Measurements from ENCODE around the gene SPATA2L.
A peak's percentile ranks its signal among the peaks of the same experiment; 100 is the strongest.

The SPATA2L gene, protein sequence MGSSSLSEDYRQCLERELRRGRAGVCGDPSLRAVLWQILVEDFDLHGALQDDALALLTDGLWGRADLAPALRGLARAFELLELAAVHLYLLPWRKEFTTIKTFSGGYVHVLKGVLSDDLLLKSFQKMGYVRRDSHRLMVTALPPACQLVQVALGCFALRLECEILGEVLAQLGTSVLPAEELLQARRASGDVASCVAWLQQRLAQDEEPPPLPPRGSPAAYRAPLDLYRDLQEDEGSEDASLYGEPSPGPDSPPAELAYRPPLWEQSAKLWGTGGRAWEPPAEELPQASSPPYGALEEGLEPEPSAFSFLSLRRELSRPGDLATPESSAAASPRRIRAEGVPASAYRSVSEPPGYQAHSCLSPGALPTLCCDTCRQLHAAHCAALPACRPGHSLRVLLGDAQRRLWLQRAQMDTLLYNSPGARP

DNA sequence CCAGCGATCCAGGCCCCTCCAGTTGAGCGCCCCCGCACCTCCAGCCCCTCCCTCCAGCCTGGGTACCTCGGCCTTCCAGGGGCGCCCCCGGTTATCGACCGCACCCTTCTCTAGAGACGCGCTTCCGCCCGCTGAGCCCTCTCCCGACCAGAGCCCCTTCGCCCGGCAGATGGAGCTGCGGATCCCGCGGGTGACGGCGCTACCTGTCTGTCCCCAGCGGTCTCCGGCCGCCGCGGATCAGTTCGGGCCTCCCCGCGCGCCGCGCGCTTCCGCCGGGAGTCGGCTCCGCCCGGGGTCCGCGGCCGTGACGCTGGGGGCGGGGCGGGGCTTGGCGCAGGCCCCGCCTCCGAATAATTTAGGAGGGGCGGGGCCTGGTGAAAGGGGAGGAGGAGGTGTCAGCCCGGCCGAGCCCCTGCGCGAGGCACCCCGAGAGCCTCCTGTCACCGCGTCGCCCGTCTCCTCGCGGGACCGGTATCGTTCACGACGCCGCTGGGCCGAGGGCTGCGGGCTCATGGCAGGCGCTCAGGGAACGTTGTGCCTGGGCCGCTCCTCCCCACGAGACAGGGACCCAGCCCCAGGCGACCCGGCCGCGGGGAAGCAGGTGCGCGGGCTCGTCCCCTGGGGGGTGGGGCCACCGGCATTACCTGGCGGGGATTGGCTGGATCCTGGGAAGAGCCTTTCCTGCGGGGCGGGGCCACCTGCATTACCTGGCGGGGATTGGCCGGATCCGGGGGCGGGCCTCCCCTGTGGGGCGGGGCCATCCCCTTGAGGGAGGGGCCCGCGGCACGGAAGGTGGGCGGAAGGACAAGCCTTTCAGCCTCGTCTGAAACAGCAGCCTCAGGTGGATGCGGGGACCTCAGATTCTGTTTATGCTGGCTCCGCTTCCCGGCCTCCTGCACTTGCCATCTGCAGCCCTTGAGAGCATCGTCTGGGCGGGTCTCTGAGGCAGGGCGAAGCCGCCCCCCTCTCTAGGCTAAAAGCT is at the start of gene SPATA2L:
SPATA2L (minus strand) TSS at position 281 of the 982 bp plus-strand sequence. CDS start 473 bp downstream, outside the sequence.
- peak; percentile 92 for DNase-seq (ENCODE audit: low read depth)

DNA sequence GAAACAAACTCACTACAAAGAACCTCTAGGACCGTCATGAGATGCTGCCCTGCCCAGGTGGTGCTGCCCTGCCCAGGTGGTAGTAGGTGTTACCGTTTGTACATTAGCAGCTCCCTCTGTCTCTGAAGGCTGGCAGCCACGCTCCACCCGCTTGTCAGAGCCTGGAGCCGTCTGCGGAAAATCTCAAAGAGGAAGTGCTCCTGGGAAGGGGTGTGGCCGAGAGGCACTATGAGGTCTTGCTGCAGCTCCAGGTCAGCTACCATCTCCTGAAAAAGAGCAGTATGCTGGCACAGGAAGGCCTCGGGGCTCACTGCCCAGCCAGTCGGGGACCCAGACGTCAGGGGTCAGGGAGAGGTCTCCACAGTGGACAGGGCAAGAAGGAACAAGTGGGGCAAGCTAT is 48.1 kb upstream of the SPATA2L start:
- no peak for DNase-seq (ENCODE audit: low read depth)

DNA sequence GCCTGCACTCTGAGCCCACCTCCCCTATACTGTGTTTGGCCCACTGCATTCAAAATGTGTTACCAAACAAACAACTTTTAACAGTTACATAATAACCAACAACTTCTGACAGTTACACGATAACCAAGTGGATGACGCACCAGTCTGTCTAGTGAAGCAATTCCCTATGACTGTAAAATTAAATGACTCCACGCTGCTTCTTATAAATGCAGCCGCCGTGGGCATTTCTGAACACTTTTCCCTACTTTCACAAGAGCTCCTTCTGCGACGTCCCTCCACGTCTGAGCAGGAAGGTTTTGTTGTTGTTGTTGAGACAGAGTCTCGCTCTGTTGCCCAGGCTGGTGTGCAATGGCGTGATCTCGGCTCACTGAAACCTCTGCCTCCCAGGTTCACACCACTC is 47.4 kb upstream of the SPATA2L start:
- DNase-seq (ENCODE audit: low read depth): no peak

DNA sequence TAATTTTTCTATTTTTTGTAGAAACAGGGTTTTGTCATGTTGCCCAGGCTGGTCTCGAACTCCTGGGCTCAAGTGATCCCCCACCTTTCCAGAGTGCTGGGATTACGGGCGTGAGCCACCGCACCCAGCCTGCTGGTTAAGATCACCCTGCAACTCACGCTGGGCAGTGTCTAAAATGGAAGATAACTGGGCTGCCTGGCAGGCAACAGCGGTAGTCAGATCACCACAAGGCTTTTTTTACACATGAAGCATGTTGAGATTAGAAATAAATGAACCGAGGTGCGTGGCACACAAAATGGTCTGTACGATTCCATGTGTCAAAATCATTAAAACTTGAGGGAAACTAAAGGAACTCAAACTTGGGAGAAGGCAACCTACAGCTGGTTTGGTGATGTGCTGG is 46.6 kb upstream of the SPATA2L start:
- DNase-seq (ENCODE audit: low read depth): no peak

DNA sequence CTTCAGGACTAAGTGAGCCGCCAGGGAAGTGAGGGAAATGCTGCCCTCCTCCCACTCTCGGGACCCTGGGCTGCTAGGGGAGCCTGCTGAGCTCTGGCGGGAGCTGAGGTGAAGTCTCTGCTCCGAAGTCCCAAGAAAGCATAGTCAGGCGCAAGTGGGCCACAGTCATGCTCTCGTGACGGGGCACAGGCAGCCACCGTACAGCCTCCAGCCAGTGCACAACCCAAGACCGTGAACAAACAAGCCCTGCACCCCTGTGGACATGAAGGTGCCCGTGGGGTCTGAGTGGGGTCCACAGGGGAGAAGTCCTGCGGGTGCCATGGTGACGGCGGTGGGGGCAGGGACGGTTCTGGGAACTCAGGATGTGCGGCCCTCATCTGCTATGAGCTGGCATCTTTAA is 44.5 kb upstream of the SPATA2L start:
- no peak for DNase-seq (ENCODE audit: low read depth)

DNA sequence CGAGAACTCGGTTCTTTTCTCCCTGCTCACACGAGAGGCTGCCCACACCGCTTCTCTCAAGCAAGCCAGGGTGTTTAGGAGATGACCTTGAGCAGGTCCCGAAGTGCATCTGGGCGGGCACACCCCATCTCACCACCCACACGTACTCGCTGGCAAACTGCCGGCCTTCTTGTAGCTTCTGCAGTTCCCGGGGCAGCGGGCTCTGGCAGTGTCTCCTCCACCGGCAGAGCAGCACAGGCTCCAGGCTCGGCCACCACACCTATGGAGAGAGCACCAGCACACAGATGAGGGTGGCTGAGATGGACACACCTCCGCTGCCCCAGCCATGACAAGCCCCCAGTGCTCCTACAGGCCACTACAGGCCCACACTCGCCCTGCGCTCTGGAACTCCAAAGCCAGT is 43.3 kb upstream of the SPATA2L start:
- DNase-seq (ENCODE audit: low read depth): no peak

DNA sequence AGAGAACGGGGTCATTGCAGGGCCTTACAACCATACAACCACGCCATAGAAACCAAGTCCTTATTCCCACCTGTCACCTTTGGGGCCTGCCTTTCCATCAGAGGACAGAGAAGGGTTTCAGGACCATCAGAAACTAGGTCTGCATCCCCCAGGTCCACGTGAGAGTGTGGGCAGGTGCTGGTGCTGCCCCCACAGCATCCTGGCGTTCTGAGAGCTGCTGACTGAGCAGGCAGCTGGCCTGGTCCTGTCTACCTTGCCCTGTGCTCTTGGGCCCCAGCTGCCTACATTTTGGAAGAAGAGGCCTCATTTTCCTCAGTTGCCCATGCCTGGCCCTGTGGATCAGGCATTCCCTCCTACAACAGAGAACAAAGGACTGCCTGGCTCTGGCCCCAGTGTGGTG is 41.4 kb upstream of the SPATA2L start:
- DNase-seq (ENCODE audit: low read depth): no peak

DNA sequence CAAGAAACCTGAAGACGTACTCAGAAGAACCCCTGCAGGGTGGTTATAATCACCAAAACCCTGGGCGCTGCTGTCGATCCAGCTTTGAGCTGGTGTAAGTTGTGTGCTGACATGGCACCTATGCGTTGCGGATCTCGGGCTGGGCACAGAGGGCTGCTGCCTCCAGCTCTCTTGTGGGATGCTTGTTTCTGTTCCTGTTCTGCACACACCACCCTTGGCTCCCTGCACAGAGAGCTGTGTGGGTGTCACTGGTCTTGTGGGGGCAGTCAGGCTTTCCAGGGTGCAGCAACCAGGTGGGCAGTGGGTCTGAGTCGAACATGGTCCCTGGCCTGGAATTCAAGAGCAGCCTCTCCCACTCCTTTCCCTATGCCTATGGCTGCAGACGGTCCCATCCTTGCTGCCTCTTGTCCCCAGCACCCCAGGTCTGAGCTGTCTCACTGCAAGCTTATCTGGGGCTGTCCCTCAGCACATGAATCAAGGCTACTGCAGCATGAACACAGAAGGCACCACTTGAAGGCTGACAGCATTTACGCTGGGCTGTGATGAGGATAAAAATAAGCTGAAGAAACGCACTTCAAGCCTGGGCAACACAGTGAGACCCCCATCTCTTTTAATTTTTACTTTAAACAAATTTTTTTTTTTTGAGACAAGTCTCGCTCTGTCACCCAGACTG is 40.0 kb upstream of the SPATA2L start:
- no peak for DNase-seq (ENCODE audit: low read depth)

DNA sequence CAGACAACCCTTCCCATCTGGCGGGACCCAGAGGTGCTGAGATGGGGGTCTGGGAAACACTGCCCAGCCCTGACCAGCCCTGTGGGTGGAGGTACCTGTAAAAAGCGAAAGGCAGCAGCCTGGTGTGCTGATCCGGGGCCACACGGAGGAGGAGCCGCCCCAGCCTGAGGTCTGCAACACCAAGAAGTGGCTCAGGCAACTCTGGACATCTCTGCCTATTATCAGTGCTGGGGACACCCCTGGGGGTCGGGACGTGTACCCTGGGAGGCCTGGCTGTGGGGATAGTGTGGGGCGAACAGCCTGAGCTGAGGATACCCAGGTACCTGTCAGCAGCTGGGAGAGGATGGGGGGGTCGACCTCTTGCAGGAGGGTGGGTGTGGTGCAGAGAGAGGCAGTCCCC is 37.9 kb upstream of the SPATA2L start:
- no peak for DNase-seq (ENCODE audit: low read depth)

DNA sequence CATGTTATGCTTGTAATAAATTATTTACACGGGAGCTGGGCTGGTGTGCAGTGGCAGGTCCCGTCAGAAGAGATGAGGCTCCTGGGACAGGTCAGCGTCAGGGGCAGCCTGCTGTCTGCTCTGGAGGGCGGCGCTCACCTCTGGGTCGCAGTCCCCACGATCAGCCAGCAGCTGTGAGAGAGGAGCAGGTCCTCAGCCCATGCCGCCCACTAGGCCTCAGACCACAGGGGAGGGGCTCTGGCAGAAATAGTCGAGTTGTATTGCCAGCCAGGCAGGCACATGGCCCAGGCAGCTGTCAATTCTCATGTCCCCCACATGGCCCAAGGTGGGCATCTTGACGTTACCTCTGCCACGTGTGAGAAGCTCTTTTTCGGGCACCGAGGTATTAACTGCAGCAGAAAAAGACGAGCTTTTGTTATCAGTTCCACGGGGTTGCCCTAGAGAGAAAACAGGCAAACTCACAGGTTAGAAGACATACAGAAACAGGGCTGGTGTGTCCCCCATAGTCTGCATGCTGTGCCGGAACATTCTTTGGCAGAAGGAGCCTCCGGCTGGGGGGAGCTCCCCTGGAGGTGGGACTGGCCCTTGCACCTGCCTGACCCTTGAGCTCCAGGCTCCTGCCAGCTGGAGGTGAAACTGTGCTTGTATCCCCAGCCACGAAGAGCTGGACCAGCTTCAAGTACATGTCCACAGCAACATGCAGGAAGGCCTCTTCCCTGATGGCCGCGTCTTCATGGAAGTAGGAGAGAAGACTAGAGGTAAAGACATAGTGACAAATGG is 37.2 kb upstream of the SPATA2L start:
- no peak for DNase-seq (ENCODE audit: low read depth)

DNA sequence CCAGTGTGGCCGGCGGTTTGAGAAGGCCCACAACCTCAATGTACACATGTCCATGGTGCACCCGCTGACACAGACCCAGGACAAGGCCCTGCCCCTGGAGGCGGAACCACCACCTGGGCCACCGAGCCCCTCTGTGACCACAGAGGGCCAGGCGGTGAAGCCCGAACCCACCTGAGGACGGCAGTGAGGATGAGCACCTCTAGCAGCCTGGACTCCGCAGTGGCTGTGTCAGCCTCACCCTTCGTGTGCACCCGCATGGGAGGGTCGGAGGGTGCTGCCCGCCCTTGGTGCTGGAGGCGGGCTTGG is 36.5 kb upstream of the SPATA2L start:
- DNase-seq (ENCODE audit: low read depth): no peak

DNA sequence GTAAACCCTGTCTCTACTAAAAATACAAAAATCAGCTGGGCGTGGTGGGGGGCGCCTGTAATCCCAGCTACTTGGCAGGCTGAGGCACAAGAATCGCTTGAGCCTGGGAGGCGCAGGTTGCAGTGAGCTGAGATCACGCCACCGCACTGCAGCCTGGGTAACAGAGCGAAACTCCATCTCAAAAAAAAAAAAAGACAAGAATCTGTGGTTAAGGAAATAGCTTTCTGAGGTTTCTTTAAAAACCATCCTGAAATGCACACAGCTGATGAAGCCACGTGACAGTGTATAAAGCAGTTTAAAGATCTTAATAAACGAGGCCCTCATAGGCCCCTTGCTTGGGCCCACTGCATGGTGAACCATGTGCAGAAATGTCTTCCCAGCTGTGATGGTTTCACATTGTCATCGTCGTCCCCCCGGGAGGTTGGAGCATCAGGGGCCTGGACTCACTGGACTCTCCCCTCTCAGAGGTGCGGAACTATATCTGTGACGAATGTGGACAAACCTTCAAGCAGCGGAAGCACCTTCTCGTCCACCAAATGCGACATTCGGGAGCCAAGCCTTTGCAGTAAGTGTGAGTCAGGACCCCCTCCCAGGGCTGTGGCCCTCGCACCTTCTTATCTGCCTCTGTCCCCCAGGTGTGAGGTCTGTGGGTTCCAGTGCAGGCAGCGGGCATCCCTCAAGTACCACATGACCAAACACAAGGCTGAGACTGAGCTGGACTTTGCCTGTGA is 36.0 kb upstream of the SPATA2L start:
- DNase-seq (ENCODE audit: low read depth): no peak

DNA sequence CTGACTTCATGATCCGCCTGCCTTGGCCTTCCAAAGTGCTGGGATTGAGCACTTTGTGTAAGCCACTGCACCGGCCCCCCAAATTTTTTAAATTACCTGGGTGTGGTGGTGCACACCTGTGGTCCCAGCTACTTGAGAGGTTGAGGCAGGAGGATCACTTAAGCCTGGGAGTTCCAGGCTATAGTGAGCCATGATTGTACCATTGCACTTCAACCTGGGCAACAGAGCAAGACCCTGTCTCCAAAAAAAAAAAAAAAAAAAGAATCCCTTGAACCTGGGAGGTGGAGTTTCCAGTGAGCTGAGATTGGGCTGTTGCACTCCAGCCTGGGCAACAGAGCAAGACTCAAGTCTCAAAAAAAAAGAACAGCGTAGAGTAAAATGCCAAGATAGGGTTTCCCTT is 35.0 kb upstream of the SPATA2L start:
- DNase-seq (ENCODE audit: low read depth): no peak

DNA sequence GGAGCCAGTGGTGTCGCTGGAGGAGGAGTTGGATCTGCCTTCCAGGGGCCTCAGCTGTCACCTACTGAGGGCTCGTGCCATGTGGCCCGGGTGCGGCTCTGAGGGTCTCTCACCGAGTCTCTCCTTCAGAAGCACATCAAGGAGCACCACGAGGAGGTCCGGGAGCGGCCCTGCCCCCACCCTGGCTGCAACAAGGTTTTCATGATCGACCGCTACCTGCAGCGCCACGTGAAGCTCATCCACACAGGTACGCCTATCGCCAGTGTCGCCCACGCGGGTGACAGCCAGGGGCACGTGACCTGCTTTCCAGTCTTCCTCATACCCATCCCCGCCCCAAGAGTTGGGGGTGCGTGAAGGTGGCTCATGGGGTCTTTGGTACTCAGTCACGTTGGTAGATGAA is 32.3 kb upstream of the SPATA2L start:
- no peak for DNase-seq (ENCODE audit: low read depth)

DNA sequence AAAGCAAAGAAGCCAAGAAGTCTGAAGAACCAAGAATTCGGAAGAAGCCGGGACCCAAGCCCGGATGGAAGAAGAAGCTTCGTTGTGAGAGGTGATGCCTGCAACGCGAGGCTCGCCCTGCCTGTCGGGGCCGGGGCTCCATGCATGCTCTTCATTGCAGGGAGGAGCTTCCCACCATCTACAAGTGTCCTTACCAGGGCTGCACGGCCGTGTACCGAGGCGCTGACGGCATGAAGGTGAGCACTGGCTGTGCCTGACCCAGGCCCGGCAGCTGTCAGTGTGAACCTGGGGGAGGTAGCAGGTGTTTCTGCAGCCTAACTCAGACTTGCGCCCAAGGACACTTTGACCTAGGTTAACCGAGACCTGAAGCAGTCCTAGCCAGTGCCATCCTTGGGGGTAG is 31.8 kb upstream of the SPATA2L start:
- no peak for DNase-seq (ENCODE audit: low read depth)

DNA sequence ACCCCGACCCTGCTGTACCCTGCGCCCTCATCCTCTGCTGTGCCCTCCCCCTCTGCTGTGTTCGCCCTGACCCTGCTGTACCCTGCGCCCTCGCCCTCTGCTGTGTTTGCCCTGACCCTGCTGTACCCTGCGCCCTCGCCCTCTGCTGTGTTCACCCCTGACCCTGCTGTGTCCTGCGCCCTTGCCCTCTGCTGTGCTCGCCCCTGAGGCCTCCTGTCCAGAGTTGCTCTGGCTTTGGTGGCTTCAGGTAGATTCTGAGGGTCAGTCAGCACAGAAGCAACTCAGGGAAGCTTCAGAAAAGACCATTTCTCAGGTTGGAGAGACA is 31.4 kb upstream of the SPATA2L start:
- no peak for DNase-seq (ENCODE audit: low read depth)

DNA sequence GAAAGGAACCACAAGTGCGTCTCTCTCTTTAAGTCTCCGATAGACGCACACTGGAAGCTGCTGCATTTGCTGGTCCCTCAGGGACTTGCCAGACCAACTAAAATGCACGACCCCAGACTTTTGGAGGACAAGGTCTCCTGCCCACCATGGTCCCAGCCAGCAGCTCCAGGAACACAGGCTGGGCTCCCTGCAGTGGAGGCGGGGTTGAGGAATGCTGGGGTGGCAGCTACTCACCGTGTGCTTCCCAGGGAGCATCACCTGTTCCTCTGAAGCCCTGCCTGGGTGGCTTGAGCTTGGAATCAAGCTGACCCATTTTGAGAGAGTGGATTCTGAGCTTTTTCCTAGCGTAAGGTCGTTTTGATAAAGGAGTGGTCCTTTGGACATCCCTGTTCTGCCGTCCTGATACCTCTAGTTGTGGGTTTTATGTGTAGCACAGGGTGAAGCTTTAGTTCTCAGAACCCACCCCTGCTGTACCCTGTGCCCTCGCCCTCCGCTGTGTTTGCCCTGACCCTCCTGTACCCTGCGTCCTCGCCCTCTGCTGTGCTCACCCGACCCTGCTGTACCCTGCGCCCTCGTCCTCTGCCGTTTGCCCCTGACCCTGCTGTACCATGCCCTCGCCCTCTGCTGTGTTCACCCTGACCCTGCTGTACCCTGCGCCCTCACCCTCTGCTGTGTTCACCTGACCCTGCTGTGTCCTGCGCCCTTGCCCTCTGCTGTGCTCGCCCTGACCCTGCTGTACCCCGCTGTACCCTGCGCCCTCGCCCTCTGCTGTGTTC is 30.8 kb upstream of the SPATA2L start:
- no peak for DNase-seq (ENCODE audit: low read depth)

DNA sequence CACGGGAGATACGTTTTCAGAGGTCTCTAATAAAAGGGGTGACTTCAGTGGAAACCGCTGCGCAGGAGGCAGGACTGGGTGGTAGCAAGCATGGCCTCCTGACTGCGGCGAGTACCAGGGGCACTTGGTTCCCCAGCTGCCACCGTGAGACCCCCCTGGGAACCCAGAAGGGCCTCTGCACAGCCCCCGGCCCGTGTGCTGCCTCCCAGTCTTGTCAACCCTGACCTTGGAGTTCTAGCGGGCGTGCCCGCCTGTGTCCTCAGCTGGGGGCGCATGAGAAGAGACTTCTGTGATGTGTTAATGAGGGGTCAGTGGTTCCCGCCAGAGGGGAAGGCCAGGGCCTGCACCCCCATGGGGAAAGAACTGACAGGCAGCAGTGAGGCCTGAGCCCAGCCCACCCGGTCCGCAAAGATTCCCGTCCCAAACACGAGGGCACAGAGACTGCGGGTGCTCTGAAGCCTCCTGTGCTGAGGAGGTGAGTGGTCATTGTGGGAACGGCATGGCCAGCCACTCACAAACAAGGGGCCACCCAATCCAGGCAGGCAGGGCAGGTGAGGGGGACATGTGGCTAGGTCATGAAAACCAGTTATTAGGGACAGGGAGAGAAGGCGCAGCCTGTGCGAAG is 29.2 kb upstream of the SPATA2L start:
- no peak for DNase-seq (ENCODE audit: low read depth)

DNA sequence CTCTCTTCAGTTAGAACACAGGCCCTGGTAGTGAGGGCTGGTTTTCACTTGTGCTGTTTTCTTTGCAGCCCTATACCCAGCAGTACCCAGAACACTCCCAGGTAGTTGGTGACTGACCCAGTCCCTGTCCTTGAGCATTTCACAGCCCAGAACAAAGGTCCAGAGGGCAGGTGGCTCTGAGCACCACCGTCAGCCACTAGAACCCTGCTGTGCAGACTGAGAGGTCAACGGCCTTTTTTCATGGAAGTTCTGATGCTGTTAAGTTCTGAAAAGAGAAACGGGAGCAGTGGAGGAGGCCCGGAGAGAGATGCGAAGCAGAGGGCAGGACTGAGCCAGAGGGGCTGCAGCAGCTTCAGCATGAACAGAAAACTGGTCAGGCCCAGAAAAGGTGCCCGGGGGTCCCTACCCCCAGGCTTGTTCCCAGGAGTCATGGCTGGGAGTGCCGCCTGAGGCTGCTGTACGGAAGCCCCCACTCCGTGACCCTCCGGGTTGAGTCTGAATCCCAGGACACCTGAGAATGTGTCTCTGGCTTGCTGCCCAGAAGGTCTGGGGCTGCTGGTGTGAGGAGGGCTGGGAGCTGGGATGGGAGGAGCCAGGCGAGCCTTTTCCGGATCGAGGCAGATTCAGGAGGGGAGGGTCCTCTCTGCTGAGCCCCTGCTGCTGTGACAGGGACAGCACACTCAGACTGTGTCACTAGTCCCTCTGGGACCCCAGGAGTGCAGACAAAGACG is 28.5 kb upstream of the SPATA2L start:
- no peak for DNase-seq (ENCODE audit: low read depth)

Measured in stimulated activated CD8-positive, alpha-beta memory T cell treated with anti-CD3 and anti-CD28 coated beads, Interleukin-4, amount 100 ng/mL, for 24 hours (primary cell).